VCaP (cell line): Measurements from ENCODE around the gene BTBD2.

Source experiments
- H3K27ac ChIP-seq: fragments of 450-650 bp; 2 replicates; pipeline ENCODE4 v1.5.1; 2017
- TF ChIP-seq, protein P1 (sequence below): fragments of 450-650 bp; conservative IDR thresholded peaks from 2 replicates; pipeline ENCODE4 v1.5.1; 2017; ENCODE audit warnings: mild to moderate bottlenecking, moderate library complexity

BTBD2 gene

DNA sequence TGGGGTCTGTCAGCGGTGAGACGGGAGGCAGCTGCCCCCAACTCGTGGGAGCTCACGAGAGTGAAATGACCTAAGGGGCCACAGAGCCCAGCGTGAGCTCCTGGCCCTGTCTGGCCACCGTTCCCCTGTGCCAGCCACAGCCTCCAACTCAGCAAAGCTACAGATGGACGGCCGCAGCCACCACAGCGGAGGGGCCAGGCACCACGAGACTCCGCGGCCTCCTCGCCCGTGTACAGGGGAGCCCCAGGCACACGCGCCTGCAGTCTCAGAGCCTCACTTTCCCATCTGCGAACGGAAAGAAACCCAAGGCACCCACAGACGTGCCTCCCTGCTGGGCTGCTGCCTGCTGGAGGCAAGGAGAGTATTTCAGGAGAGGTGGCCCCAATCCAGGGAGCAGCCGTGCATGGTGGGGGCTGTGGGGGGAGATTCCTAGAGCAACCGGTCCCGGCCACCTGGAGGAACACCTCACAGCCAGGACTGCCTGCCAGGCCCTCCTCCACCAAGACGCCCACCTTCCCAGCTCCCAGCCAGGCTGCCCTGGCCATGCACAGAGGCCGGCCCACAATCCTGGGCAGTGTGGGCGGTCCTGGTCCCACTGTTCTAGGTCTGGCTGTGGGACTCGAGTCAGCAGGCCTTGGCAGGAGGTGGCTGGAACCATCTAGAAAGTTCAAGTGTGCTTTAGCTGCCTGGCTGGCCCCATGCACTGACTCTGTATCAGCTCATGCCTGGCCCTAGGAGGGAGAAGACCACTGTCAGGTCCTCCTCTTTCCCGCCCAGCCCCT lies 33.6 kb upstream of the BTBD2 start:
- TF ChIP-seq, protein P1, sequence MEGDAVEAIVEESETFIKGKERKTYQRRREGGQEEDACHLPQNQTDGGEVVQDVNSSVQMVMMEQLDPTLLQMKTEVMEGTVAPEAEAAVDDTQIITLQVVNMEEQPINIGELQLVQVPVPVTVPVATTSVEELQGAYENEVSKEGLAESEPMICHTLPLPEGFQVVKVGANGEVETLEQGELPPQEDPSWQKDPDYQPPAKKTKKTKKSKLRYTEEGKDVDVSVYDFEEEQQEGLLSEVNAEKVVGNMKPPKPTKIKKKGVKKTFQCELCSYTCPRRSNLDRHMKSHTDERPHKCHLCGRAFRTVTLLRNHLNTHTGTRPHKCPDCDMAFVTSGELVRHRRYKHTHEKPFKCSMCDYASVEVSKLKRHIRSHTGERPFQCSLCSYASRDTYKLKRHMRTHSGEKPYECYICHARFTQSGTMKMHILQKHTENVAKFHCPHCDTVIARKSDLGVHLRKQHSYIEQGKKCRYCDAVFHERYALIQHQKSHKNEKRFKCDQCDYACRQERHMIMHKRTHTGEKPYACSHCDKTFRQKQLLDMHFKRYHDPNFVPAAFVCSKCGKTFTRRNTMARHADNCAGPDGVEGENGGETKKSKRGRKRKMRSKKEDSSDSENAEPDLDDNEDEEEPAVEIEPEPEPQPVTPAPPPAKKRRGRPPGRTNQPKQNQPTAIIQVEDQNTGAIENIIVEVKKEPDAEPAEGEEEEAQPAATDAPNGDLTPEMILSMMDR, result no peak
- peak overlapping the region; percentile 91 for H3K27ac ChIP-seq

DNA sequence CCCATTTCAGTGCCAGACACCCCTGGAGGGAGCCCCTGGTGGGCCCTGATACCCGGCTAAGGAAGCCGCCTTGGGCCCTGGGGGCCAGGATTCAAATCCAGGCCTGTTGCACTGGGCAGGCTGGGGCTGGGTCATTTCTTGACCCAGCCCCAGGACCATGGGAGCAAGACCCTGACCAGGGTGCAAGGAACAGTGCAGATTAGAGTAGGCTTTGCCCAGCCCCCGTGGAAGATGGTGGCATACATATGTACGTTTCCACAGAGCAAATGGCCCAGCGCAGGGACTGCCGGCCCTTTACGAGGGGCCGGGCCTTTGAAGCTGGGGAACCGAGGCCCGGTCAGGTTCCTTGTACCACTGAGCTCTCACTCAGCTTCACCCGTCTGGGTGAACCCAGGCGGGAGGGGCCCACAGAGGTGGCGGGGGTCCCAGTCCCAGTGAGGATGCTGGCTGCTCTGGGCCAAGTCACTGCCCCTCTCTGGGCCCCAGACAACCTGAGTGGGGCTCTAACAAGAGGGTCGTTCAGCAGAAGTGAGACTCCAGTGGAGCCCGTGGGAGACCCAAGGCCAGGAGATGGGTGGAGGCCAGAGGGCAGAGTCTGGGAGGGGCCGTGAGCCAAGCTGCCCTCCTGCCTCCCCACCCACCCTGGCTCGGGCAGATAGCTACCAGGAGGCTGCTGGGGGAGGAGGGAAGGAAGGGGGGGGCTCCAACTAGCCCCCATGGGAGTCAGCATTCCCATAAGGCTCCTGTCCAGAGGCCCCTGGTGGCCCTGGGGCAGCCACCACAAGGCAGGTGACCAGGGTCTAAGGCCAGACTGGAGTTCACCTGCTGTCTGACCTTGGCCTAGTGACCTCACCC lies 32.8 kb upstream of the BTBD2 start:
- H3K27ac ChIP-seq, result peak overlapping the region; percentile 91
- TF ChIP-seq, protein P1, result no peak

- TF ChIP-seq, protein P1, result no peak
- H3K27ac ChIP-seq, result peak overlapping the region; percentile 91; the same call in 1 of the 2 replicates
Observed at GRCh38 chr19:2047449-2048103, 32.1 kb upstream of the BTBD2 start.

DNA sequence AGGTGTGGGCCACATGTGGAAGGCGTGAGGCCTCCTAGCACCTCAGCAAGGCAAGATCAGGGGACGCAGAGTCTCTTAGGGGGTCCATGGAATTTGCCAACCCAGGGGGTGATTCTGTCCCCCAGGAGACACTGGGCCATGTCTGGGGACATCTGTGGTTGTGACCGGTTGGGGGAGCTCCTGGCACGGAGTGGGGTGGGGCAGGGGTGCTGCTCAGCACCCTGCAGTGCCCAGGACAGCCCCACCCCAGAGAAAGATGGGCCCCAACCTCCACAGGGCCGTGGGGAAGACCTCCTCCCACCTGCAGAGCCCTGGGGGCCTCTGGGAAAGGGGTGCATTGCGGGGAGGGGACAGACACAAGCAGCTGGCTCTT lies 31.5 kb upstream of the BTBD2 start:
- TF ChIP-seq, protein P1, result no peak
- H3K27ac ChIP-seq, result peak overlapping the region; percentile 91; the same call in 1 of the 2 replicates

DNA sequence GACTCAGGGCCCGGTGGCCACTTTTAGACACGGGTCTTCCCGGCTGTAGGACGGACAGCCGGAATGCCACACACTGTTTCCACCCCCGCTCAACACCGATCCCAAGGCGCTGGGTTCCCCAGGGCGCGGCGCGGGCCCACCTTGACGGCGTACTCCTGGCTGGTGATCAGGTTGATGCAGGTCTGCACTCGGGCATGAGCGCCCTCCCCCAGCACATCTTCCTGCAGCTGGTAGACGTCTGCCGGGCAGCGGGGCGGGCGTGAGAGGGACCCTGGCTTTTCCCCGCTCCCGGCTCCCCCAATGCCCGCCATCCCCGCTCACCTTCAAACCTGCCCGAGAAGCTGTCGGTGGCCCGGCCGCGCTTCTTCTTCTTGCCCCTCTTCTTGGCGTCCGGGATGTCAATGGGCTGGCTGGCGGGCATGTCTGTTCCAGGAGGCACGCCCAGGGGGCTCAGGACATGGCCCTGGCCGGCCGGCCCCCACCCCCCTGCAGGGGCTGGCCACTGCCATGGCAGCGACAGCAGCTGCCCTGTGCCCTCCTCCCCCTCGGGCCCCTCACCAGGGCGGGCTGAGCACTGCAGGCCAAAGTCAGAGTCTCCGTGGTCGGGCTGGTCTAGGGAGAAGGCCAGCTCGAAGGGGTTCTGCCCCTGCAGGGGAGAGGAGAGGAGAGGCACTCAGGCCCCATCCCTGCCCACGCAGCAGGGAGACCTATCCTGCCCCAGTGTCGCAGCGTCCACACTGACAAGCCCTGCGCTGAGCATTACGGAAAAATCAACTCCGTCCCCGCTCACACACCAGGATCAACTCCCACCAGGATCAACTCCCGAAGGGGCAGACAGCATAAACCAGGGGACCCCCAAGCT lies 30.8 kb upstream of the BTBD2 start:
- H3K27ac ChIP-seq, result peak overlapping the region; percentile 91; the same call in 1 of the 2 replicates
- TF ChIP-seq, protein P1, result no peak

GRCh38 chr19:2045501-2046045 lies 30.1 kb upstream of the BTBD2 start:
- peak overlapping the region; percentile 16; the same call in 1 of the 2 replicates for H3K27ac ChIP-seq
- TF ChIP-seq, protein P1, result no peak
